BE2C (cell line): ENCODE results near the gene ZNF574.

Experiments
- DNase-seq: peaks from one replicate; pipeline ENCODE4 v3.0.0-alpha.2; 2020
- H3K27me3 ChIP-seq: fragments of 250-450 bp; sonication (Bioruptor Pico); 2 replicates; pipeline ENCODE4 v1.5.1; 2020; ENCODE audit warnings: mild to moderate bottlenecking
- H3K36me3 ChIP-seq: fragments of 250-450 bp; sonication (Bioruptor Pico); 2 replicates; pipeline ENCODE4 v1.5.1; 2020; ENCODE audit warnings: mild to moderate bottlenecking
- H3K4me1 ChIP-seq: fragments of 250-450 bp; sonication (Bioruptor Pico); 2 replicates; pipeline ENCODE4 v1.5.1; 2020
- H3K4me3 ChIP-seq: 2 replicates; pipeline ENCODE4 v1.5.1; 2011; ENCODE audit warnings: low read depth, low read length
- H3K9me3 ChIP-seq: fragments of 250-450 bp; sonication (Bioruptor Pico); 2 replicates; pipeline ENCODE4 v1.5.1; 2020
- TF ChIP-seq, protein P1 (sequence below): IDR thresholded peaks from 2 replicates; pipeline ENCODE4 v1.5.1; 2012; ENCODE audit warnings: mild to moderate bottlenecking, low read depth, low read length

The ZNF574 gene

DNA sequence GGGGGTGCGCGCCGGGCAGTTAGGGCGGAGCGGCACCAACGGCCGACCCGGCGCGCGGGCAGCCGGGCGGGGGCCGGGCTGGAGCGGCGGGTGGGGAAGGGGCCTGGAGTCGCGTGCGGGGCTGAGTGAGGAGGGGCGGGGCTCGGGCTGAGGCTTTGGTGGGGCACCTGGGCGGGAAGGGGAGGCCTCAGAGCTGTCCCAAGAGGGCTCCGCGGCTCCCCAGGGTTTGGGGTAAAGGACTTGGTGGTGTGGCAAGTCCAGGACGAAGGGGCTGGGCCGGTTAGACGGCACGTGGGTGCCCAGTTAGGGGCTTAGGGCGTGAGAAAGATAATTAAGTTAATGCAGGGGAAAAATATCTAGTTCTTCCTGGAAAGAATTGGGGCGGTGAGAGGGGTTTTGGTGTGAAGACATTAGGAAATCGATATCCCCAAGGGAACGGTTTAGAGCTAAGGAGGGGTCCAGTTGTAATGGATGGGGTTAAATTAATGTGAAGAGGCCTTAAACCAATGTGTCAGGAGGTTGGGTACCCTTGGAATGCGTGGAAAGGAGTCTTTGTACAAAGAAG lies 496 bp downstream of the ZNF574 start:
- TF ChIP-seq, protein P1, sequence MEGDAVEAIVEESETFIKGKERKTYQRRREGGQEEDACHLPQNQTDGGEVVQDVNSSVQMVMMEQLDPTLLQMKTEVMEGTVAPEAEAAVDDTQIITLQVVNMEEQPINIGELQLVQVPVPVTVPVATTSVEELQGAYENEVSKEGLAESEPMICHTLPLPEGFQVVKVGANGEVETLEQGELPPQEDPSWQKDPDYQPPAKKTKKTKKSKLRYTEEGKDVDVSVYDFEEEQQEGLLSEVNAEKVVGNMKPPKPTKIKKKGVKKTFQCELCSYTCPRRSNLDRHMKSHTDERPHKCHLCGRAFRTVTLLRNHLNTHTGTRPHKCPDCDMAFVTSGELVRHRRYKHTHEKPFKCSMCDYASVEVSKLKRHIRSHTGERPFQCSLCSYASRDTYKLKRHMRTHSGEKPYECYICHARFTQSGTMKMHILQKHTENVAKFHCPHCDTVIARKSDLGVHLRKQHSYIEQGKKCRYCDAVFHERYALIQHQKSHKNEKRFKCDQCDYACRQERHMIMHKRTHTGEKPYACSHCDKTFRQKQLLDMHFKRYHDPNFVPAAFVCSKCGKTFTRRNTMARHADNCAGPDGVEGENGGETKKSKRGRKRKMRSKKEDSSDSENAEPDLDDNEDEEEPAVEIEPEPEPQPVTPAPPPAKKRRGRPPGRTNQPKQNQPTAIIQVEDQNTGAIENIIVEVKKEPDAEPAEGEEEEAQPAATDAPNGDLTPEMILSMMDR: no peak
- H3K36me3 ChIP-seq: peaks cover 37% of the 10 kb centered on the region
- no peaks in the 10 kb centered on the region for H3K9me3 ChIP-seq
- H3K4me3 ChIP-seq: peak overlapping the region; percentile 92
- no peaks in the 10 kb centered on the region; the same call in 1 of the 2 replicates for H3K4me1 ChIP-seq
- DNase-seq: no peak
- no peaks in the 10 kb centered on the region for H3K27me3 ChIP-seq

- Histone ChIP-seq H3K4me3 (no peak overlapping the region), H3K36me3 (peaks cover 51% of the 10 kb centered on the region), H3K9me3 (no peaks in the 10 kb centered on the region), H3K4me1 (no peaks in the 10 kb centered on the region; the same call in 1 of the 2 replicates), H3K27me3 (no peaks in the 10 kb centered on the region)
- TF ChIP-seq, protein P1: no peak
- no peak for DNase-seq
These were observed 2.1 kb downstream of the ZNF574 start for GRCh38 chr19:42078058-42078457.

- Histone ChIP-seq H3K4me3 (no peak overlapping the region), H3K9me3 (no peaks in the 10 kb centered on the region), H3K4me1 (no peaks in the 10 kb centered on the region; the same call in 1 of the 2 replicates), H3K36me3 (peaks cover 57% of the 10 kb centered on the region), H3K27me3 (no peaks in the 10 kb centered on the region)
- TF ChIP-seq, protein P1: no peak
- DNase-seq: no peak
These were observed 2.7 kb downstream of the ZNF574 start for GRCh38 chr19:42078538-42079275.

DNA sequence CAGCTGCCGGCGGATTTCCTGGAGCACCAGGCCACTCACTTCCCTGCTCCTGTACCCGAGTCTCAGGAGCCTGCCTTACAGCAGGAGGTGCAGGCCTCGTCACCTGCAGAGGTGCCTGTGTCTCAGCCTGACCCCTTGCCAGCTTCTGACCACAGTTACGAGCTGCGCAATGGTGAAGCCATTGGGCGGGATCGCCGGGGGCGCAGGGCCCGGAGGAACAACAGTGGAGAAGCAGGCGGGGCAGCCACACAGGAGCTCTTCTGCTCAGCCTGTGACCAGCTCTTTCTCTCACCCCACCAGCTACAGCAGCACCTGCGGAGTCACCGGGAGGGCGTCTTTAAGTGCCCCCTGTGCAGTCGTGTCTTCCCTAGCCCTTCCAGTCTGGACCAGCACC lies 3.3 kb downstream of the ZNF574 start:
- Histone ChIP-seq H3K9me3 (no peaks in the 10 kb centered on the region), H3K27me3 (no peaks in the 10 kb centered on the region), H3K4me1 (no peaks in the 10 kb centered on the region; the same call in 1 of the 2 replicates), H3K4me3 (no peak overlapping the region), H3K36me3 (peaks cover 58% of the 10 kb centered on the region)
- TF ChIP-seq, protein P1: no peak
- DNase-seq: no peak

DNA sequence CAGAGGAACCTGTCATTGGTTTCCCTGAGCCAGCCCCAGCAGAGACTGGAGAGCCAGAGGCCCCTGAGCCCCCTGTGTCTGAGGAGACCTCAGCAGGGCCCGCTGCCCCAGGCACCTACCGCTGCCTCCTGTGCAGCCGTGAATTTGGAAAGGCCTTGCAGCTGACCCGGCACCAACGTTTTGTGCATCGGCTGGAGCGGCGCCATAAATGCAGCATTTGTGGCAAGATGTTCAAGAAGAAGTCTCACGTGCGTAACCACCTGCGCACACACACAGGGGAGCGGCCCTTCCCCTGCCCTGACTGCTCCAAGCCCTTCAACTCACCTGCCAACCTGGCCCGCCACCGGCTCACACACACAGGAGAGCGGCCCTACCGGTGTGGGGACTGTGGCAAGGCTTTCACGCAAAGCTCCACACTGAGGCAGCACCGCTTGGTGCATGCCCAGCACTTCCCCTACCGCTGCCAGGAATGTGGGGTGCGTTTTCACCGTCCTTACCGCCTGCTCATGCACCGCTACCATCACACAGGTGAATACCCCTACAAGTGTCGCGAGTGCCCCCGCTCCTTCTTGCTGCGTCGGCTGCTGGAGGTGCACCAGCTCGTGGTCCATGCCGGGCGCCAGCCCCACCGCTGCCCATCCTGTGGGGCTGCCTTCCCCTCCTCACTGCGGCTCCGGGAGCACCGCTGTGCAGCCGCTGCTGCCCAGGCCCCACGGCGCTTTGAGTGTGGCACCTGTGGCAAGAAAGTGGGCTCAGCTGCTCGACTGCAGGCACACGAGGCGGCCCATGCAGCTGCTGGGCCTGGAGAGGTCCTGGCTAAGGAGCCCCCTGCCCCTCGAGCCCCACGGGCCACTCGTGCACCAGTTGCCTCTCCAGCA lies 4.2 kb downstream of the ZNF574 start:
- Histone ChIP-seq H3K36me3 (peaks cover 60% of the 10 kb centered on the region), H3K9me3 (no peaks in the 10 kb centered on the region), H3K27me3 (no peaks in the 10 kb centered on the region), H3K4me3 (no peak overlapping the region), H3K4me1 (no peaks in the 10 kb centered on the region)
- TF ChIP-seq, protein P1: no peak
- no peak for DNase-seq
